ENCODE results near the gene STUM. TPM values are rescaled to one million over a fixed set of nuclear protein-coding genes. Genes with fewer than 3 reads are reported as not detected.
"Not testable (repeated sequence)": the region's sequence is repeated elsewhere in the genome, so short reads cannot be mapped to it uniquely, and the experiment has no call there.

Gene STUM
- total RNA-seq, 4 donors from 2014 or later: 0.92 to 1.9 (median 1.0) TPM

DNA sequence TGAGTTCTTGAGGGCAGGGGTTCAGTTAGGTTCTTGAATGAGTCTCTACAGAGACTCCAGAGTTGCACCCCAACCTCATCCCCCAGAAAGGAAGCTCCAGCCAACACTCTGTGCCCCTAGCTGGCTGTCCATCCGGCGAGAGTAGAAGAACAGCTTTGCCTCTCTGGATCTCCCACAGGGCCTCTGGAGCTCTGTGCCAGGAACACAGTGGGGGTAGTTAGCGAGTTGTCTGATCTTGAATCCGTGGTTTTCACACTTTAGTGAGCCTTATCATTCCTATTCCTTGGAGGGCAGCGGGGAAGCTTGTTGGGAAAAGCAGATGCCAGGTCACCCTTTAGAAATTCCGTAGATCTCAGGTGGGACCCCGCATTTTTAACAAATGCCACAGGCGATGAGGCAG lies 45.0 kb downstream of the STUM start:
- intact Hi-C loops (cut with DNase I; ENCODE audit: low total_unique reads) (no loop called here), in situ Hi-C loops (cut with MboI; ENCODE audit: low sequenced_read_pairs in 4 of 4) (no loop called here)

DNA sequence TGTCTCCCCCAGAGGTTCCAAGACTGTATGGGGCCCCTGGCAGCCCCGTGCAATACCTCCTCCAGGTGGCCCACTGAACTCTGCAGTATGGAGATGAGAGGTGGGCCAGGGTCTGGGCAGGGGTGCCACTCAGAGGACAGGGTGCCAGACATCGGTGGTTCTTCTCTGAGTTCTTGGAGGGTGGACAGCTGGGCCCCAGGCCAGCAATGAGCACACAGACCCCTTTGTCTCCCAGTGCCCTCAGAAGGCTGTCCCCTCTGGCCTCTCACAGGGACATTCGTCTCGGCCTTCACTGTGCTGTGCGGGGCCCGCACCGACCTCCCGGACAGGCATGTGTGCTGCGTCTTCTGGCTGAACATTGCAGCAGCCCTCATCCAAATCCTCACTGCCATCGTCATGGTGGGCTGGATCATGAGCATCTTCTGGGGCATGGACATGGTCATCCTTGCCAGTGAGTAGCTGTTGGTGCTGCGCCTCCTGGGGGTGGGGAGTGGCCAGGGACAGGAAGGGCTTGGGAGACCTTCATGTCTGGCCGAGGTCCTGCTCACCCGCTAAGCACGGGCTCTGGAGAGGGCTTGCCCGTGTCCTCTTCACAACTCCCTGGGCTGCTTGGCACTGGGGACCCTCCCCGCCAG lies 48.1 kb downstream of the STUM start:
- no peaks in the 10 kb centered on the region for H3K9me3 ChIP-seq
- no peaks in the 10 kb centered on the region for H3K4me1 ChIP-seq
- in situ Hi-C loops (cut with MboI; ENCODE audit: low sequenced_read_pairs in 4 of 4) (no loop called here), intact Hi-C loops (cut with DNase I; ENCODE audit: low total_unique reads) (no loop called here)
- H3K27me3 ChIP-seq: peaks cover 0 to 10% (median 0%) of the 10 kb centered on the region in 3 donors
- H3K4me3 ChIP-seq: no peak overlapping the region
- ATAC-seq: no peak
- no peak for DNase-seq
- H3K27ac ChIP-seq: no peak overlapping the region
- no peak for TF ChIP-seq POLR2A (IDR thresholded peaks at IDR 0.05)
- TF ChIP-seq, protein P1, sequence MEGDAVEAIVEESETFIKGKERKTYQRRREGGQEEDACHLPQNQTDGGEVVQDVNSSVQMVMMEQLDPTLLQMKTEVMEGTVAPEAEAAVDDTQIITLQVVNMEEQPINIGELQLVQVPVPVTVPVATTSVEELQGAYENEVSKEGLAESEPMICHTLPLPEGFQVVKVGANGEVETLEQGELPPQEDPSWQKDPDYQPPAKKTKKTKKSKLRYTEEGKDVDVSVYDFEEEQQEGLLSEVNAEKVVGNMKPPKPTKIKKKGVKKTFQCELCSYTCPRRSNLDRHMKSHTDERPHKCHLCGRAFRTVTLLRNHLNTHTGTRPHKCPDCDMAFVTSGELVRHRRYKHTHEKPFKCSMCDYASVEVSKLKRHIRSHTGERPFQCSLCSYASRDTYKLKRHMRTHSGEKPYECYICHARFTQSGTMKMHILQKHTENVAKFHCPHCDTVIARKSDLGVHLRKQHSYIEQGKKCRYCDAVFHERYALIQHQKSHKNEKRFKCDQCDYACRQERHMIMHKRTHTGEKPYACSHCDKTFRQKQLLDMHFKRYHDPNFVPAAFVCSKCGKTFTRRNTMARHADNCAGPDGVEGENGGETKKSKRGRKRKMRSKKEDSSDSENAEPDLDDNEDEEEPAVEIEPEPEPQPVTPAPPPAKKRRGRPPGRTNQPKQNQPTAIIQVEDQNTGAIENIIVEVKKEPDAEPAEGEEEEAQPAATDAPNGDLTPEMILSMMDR (IDR thresholded peaks at IDR 0.05 in 4 of 5, conservative IDR thresholded peaks at IDR 0.05 in 1 of 5): no peak
- no peaks in the 10 kb centered on the region for H3K36me3 ChIP-seq

More for the DNA sequence above, 45.0 kb downstream of the STUM start:
- no peak for DNase-seq
- Histone ChIP-seq H3K36me3 (no peaks in the 10 kb centered on the region), H3K27me3 (peaks cover 0 to 10% (median 0%) of the 10 kb centered on the region in 3 donors), H3K4me1 (no peaks in the 10 kb centered on the region), H3K27ac (no peak overlapping the region), H3K9me3 (no peaks in the 10 kb centered on the region), H3K4me3 (no peak overlapping the region)
- ATAC-seq: no peak
- TF ChIP-seq POLR2A (IDR thresholded peaks at IDR 0.05): no peak
- TF ChIP-seq, protein P1 (IDR thresholded peaks at IDR 0.05 in 4 of 5, conservative IDR thresholded peaks at IDR 0.05 in 1 of 5): no peak

DNA sequence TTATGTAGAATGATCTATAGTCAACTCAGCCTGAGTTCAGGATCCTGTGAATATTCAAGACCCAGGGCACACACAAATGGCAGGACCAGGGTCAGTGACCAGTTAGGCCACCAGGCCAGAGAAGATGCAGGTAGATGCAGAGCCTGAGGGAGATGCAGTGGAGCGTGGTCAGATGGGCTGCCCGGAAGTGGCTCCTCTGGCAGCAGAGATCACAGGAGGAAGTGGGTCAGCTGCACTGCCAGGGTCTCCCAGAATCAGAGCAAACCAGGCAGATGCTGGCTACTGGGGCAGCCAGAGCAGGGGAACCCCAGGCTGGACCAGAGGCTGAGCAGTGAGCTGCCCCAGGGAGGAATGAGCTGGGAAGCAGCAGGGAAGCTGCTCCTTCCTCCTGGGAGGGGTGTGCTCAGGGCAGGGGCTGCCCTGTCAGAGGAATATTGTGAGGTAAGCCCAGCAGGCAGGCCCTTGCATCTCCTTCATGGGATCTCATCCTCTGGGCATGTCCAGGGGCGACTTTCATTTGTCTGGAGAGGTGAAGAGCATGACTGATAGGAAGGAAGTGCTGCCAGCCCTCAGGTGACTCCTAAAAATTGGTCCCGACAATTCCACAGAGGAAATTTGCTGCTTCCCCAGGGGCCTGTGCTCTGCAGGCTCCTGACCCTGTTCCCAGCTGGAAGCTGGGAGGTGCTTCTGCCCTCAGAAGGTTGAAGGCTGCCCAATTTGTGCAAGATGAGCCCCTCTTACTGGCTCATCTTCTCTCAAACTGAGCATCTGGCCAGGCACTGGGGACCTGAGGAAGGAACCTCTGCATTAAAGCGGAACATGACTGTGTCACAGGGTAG lies 49.3 kb downstream of the STUM start:
- Histone ChIP-seq H3K4me3 (no peak overlapping the region), H3K9me3 (no peaks in the 10 kb centered on the region), H3K4me1 (no peaks in the 10 kb centered on the region), H3K27me3 (peaks cover 0 to 10% (median 0%) of the 10 kb centered on the region in 3 donors), H3K27ac (no peak overlapping the region), H3K36me3 (no peaks in the 10 kb centered on the region)
- in situ Hi-C loops (cut with MboI; ENCODE audit: low sequenced_read_pairs in 4 of 4) (no loop called here), intact Hi-C loops (cut with DNase I; ENCODE audit: low total_unique reads) (no loop called here)
- no peak for ATAC-seq
- no peak for TF ChIP-seq POLR2A (IDR thresholded peaks at IDR 0.05)
- TF ChIP-seq, protein P1 (IDR thresholded peaks at IDR 0.05 in 4 of 5, conservative IDR thresholded peaks at IDR 0.05 in 1 of 5): no peak
- no peak for DNase-seq

DNA sequence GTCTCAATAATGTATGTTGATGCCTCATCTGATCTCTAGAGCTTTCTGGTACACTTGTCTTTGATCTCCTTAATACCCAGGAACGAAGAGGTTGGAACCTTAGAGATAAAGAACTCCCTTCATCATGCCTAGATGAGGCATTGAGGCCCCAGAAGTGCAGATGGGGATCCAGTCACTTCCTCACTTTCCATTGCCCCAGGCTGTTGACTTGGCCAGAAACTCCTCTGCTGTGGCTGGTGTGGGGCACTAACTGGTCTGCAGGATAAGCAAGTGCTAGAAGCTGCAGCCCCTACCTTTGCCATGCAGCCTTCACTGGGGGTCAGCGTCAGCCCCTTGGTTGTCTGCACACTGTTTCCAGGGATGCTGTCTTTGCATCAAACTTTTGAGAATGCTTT lies 49.9 kb downstream of the STUM start:
- Histone ChIP-seq H3K27ac (no peak overlapping the region), H3K36me3 (no peaks in the 10 kb centered on the region), H3K4me1 (peaks cover under 1% of the 10 kb centered on the region in 2 donors), H3K27me3 (peaks cover 0 to 10% (median 0%) of the 10 kb centered on the region in 3 donors), H3K9me3 (no peaks in the 10 kb centered on the region), H3K4me3 (no peak overlapping the region)
- DNase-seq: no peak
- no peak for ATAC-seq
- in situ Hi-C loops (cut with MboI; ENCODE audit: low sequenced_read_pairs in 4 of 4): no loop called here
- no peak for TF ChIP-seq POLR2A (IDR thresholded peaks at IDR 0.05)
- TF ChIP-seq, protein P1 (IDR thresholded peaks at IDR 0.05 in 4 of 5, conservative IDR thresholded peaks at IDR 0.05 in 1 of 5): no peak
- intact Hi-C loops (cut with DNase I; ENCODE audit: low total_unique reads): no loop called here

DNA sequence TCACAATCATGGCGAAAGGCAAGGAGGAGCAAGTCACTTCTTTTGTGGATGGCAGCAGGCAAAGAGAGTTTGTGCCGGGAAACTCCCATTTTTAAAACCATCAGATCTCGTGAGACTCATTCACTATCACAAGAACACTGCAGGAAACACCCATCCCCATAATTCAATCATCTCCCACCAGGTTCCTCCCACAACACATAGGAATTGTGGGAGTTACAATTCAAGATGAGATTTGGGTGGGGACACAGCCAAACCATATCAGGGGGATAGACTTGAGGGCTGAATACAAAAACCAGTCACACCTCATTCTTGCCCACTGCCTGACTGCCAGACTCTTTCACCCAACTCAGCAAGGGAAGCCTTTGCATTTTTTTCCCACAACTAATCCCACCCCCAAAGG lies 50.4 kb downstream of the STUM start:
- intact Hi-C loops (cut with DNase I; ENCODE audit: low total_unique reads); in situ Hi-C loops (cut with MboI; ENCODE audit: low sequenced_read_pairs in 4 of 4); H3K9me3 ChIP-seq; H3K4me1 ChIP-seq; H3K36me3 ChIP-seq; DNase-seq; H3K27ac ChIP-seq; ATAC-seq; H3K4me3 ChIP-seq: not testable (repeated sequence)
- peaks cover 0 to 10% (median 0%) of the 10 kb centered on the region in 3 donors for H3K27me3 ChIP-seq

Measured in gastrocnemius medialis (tissue), 4 donors.